HG03575 (cell line): ENCODE measurements around the gene OR7A10.

Source experiments
- ATAC-seq: cut with Tn5 transposase; IDR thresholded peaks from one replicate; pipeline ENCODE4 v1.9.1; 2021; ENCODE audit not compliant: unreplicated experiment, insufficient number of reproducible peaks, low FRiP score; ENCODE audit errors: extremely low read depth

Gene OR7A10

DNA sequence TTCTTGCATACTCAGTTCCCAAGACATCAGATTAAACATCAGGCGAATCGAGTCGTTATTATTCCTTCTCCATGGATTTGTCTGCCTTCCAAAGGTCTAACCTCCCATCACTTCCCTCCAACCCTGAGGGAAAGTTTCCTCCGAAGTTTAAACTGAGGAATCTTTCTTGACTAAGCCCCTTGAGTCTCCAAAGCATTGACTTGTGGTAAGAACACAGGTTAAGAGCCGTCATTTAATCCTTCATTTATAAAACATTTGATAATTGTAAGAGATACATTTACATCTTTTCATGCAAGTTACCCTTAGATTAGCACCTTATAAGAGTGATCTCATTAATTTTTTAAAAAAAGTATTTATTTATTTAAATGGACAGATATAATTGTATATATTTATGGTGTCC lies at the start of gene OR7A10:
Gene OR7A10, minus strand, starts transcription at position 101 of the 400 bp plus-strand sequence. CDS start 7,045 bp downstream, outside the sequence.
- ATAC-seq: no peak

GRCh38 chr19:14890643-14891379 lies 42.1 kb upstream of the OR7A10 start:
- no peak for ATAC-seq

DNA sequence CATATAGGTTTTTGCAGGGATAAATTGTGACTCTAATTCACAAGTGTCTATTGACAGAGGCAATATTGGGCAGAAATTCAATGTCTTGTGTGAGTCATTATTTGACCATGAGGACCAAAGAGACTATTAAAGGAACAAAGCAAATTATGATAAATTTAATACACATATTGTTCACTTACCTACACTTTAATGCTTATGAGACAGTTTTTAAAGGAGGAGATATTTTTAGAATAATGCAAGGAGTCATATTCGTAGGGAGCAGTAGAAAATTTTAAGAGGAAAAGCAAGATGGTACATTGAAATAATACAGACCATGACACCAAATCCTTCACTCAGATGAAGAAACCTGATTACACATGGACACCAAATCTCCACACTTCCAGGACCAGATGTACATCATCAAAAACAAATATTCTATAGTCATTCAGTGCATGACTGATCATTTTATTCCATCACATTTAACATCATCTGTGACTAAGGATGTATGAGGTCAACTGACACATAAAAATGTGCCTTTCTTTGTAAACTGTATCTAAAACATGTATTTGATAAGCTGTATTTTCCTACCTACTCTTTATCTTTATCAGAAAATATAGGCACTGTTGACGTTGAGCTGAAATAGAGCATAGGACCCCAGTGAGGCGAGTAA lies 41.4 kb upstream of the OR7A10 start:
- no peak for ATAC-seq

DNA sequence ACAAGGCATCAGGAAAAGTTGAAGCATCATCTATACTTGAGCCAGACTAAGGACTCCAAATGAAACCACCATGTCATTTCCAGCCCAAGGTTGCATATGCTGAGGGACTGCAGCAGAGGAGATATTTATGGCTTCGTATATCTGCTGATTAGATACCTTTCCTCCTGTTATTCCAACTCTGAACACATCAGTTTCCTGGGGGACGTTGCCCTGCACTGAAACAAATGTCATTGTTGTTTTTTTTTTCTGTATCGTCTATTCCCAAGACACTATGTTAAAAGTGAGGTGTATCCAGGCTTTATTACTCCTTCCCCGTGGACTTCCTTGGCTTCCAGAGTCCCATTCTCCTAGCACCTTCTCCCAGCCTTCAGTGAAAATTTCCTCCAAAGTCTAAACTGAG lies 37.3 kb upstream of the OR7A10 start, which contains the start of gene OR7A17:
Gene OR7A17, minus strand, starts transcription at position 101 of the 400 bp plus-strand sequence. CDS start 4,777 bp downstream, outside the sequence.
- ATAC-seq: no peak

- no peak for ATAC-seq
Measured at GRCh38 chr19:14871619-14872230, 23.0 kb upstream of the OR7A10 start.

DNA sequence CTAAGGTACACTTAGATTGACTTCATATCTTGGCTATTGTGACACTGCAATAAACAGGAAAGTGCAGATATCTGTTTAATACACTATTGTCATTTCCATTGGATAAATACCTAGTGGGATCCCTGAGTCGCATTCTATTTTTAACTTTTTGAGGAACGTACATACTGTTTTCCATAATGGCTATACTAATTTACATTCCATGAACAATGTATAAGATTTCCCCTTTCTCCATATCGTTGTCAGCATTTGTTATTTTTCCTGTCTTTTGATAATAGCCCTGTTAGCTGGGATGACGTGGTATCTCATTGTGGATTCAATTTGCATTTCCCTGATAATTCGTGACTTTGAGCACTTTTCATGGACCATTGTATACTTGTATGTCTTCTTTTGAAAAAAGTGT lies 19.8 kb upstream of the OR7A10 start:
- no peak for ATAC-seq

GRCh38 chr19:14843578-14843977 lies 5.1 kb downstream of the OR7A10 start:
- no peak for ATAC-seq

DNA sequence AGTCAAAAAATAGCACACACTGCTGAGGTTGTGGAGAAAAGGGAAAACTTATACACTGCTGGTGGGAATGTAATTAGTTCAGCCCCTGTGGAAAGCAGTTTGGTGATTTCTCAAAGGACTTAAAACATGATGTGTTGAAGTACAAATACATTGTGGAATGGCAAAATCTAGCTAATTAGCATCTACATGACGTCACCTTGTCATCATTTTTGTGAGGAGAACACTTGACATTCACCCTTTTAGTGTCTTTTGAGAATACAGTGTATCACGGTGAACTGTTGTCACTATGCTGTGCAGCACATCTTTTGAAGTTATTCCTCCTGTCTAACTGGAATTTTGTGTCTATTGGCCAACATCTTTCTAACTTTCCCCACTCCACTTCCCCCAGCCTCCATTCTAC lies 5.6 kb downstream of the OR7A10 start:
- ATAC-seq: no peak

DNA sequence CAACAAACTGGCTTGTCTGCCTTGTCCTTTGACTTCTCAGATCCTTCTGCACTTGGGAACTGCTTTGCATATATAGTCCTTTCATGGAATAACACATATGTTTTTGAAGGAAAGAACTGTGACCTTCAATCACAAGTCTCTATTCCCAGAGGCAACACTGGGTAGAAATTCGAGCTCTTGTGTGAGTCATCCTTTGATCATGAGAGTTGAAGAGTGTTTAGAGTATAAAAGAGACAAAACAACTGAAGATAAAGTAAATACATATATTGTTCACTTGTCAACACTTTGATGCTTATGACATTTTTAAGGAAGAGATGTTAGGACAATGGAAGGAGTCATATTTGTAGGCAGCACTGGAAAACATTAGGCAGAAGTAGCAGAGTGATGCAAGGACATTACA lies 8.5 kb downstream of the OR7A10 start:
- ATAC-seq: no peak

GRCh38 chr19:14837391-14837790 lies 11.3 kb downstream of the OR7A10 start:
- no peak for ATAC-seq

- no peak for ATAC-seq
Measured at GRCh38 chr19:14835011-14835410, 13.7 kb downstream of the OR7A10 start, which contains the start of the genes OR7A5 and OR7C1. Gene OR7A5 (minus strand): TSS chr19:14835185. CDS start chr19:14828241, 6,944 bp downstream. Gene OR7C1 (minus strand): TSS chr19:14835185. CDS start chr19:14800136, 35,049 bp downstream.

- no peak for ATAC-seq
Measured at GRCh38 chr19:14830702-14831101, 18.0 kb downstream of the OR7A10 start.

GRCh38 chr19:14826006-14826405 lies 22.7 kb downstream of the OR7A10 start:
- ATAC-seq: no peak

- ATAC-seq: no peak
Measured at GRCh38 chr19:14821937-14822336, 26.8 kb downstream of the OR7A10 start.

- no peak for ATAC-seq
Measured at GRCh38 chr19:14818588-14818987, 30.1 kb downstream of the OR7A10 start.

GRCh38 chr19:14817052-14817451 lies 31.7 kb downstream of the OR7A10 start:
- no peak for ATAC-seq

DNA sequence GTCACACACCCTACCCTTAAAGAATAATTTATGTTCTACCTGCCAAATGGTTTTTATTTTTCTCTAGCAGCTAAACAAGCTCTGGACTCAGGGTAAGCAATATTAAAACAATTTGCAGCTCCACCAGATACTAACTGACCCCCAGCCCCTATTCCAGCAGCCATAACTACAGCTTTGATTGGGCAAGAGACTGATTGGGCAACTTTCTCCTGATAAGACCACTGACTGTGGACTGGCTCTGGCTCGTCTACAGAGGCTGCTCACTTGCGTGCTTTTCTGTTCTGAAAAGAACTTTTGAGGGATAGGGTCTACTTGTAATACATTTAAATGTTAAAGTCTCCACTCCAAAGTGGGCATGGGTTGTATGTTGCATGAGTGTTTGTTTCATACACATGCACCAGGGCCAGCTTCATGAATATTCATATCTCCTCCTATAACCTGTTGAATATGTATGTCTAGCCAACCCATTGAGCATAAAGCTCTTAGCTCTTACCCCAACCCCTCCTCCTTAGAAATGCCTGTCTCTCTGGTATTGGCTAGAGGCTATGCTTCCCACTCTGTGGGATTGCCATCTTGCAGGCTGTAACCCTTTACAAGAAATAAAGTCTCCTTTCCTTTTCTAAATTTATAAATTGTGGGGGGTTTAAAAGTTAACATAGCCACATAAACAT lies 33.6 kb downstream of the OR7A10 start:
- no peak for ATAC-seq

DNA sequence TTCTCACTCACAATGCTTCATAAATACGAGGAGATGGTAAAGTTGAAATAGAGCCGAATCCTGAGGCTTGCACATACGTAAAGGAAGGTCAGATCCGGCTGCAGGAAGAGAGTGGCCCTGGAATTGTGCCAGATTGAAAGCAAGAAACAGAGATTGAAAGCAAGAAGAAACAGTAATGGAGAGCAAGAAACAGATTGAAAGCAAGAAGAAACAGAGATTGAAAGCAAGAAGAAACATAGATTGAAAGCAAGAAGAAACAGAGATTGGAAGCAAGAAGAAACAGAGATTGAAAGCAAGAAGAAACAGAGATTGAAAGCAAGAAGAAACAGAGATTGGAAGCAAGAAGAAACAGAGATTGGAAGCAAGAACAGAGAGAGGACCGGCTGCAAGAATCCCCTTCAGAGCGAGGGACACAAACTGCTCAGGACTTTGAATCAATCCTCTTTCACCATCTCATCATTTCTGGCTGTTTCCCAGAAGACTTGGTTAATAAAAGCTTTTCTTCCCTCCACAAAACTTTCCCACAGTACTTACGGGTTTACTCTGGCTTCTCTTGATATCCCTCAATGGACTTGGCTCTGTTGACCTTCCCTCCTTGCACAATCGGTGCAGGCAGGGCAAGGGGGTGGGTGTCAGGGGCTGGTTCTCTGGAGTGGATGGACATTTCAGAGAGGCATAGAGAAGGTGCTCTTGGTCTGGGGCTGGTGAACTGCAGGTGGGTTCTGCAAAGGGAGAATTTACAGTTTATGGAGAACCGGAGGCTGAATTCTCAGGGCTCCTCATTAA lies 39.3 kb downstream of the OR7A10 start:
- ATAC-seq: no peak

- ATAC-seq: no peak
Measured at GRCh38 chr19:14804765-14805164, 44.0 kb downstream of the OR7A10 start.
